Measurements from ENCODE around the gene NIPAL3. TPM values are rescaled to one million over a fixed set of nuclear protein-coding genes. Genes with fewer than 3 reads are reported as not detected.

Gene NIPAL3
- total RNA-seq, 4 donors from 2014 or later = 25.0 to 36.5 (median 31.3) TPM

DNA sequence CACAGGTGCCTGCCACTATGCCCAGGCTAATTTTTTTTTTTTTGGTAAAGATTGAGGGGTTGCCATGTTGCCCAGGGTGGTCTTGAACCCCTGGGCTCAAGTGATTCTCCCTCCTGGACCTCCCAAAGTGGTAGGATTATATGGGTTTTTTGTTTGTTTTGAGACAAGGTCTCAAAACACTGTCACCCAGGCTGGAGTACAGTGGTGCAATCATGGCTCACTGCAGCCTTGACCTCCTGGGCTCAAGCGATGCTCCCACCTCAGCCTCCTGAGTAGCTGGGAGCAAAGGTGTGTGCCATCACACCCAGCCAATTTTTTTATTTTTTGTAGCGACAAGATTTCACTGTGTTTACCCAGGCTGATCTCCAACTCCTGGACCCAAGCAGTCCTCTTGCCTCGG is 78.2 kb downstream of the NIPAL3 start:
- Histone ChIP-seq H3K4me1 (no peaks in the 10 kb centered on the region), H3K36me3 (no peaks in the 10 kb centered on the region), H3K9me3 (no peaks in the 10 kb centered on the region), H3K4me3 (no peak overlapping the region), H3K27me3 (peaks cover 0 to 24% (median 0%) of the 10 kb centered on the region in 4 donors), H3K27ac (no peak overlapping the region)
- intact Hi-C loops (cut with DNase I) = no loop called here
- TF ChIP-seq, protein P1, sequence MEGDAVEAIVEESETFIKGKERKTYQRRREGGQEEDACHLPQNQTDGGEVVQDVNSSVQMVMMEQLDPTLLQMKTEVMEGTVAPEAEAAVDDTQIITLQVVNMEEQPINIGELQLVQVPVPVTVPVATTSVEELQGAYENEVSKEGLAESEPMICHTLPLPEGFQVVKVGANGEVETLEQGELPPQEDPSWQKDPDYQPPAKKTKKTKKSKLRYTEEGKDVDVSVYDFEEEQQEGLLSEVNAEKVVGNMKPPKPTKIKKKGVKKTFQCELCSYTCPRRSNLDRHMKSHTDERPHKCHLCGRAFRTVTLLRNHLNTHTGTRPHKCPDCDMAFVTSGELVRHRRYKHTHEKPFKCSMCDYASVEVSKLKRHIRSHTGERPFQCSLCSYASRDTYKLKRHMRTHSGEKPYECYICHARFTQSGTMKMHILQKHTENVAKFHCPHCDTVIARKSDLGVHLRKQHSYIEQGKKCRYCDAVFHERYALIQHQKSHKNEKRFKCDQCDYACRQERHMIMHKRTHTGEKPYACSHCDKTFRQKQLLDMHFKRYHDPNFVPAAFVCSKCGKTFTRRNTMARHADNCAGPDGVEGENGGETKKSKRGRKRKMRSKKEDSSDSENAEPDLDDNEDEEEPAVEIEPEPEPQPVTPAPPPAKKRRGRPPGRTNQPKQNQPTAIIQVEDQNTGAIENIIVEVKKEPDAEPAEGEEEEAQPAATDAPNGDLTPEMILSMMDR (IDR thresholded peaks at IDR 0.05) = no peak
- no peak for TF ChIP-seq POLR2A (IDR thresholded peaks at IDR 0.05)
- 61 to 77% methylated on average over 3 of the region's 3 CpGs for WGBS, 2 donors
- DNase-seq = no peak

DNA sequence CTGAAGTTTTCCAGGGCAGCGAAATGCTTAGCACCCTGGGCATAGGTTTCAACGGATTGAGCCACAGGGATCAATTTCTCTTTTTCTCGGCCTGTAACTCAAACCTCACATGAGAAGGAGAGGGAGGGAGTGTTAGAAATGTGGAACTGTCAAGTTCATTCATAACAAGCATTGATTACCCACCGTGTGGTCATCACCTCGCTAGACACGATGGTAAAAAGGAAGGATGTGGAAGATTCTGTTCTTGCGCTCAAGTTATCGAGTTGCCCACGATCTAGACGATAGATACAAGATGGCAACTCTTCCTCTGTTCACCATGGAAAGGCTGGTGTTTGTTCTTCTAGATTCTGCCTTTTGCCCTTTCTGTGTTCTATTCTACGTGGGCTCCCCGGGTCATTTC is 83.0 kb downstream of the NIPAL3 start:
- DNase-seq = no peak
- Histone ChIP-seq H3K27me3 (peaks cover 0 to 13% (median 0%) of the 10 kb centered on the region in 4 donors), H3K4me3 (no peak overlapping the region)

GRCh38 chr1:24500448-24501048 is 84.9 kb downstream of the NIPAL3 start:
- WGBS, 2 donors = 64 to 73% methylated on average over 5 of the region's 5 CpGs
- no peak for DNase-seq
- TF ChIP-seq POLR2A (IDR thresholded peaks at IDR 0.05) = no peak
- TF ChIP-seq, protein P1 (IDR thresholded peaks at IDR 0.05) = no peak
- Histone ChIP-seq H3K9me3 (no peaks in the 10 kb centered on the region), H3K27me3 (peaks cover 0 to 5% (median 0%) of the 10 kb centered on the region in 4 donors), H3K36me3 (no peaks in the 10 kb centered on the region), H3K4me1 (peaks cover 5 to 38% (median 13%) of the 10 kb centered on the region in 3 donors), H3K4me3 (no peak overlapping the region), H3K27ac (no peak overlapping the region)
- intact Hi-C loops (cut with DNase I) = no loop called here

More for the DNA sequence above, 83.0 kb downstream of the NIPAL3 start:
- Histone ChIP-seq H3K36me3 (no peaks in the 10 kb centered on the region), H3K27ac (no peak overlapping the region), H3K9me3 (no peaks in the 10 kb centered on the region), H3K4me1 (peaks cover 0 to 18% (median 6%) of the 10 kb centered on the region in 3 donors)
- TF ChIP-seq, protein P1 (IDR thresholded peaks at IDR 0.05) = no peak
- no peak for TF ChIP-seq POLR2A (IDR thresholded peaks at IDR 0.05)
- WGBS, 2 donors = 83 to 91% methylated on average over 12 of the region's 12 CpGs
- intact Hi-C loops (cut with DNase I) = no loop called here

- no peak for DNase-seq
- peaks cover 5 to 43% (median 13%) of the 10 kb centered on the region in 3 donors for H3K4me1 ChIP-seq
- intact Hi-C loops (cut with DNase I) = no loop called here
- no peak for TF ChIP-seq POLR2A (IDR thresholded peaks at IDR 0.05)
- TF ChIP-seq, protein P1 (IDR thresholded peaks at IDR 0.05) = no peak
- H3K9me3 ChIP-seq = no peaks in the 10 kb centered on the region
- H3K4me3 ChIP-seq = peak overlapping the region; percentile 64 to 87 (median 68)
- H3K27ac ChIP-seq = peak overlapping the region; percentile 89 to 94 (median 92)
- peaks cover 0 to 1% (median 0%) of the 10 kb centered on the region in 4 donors for H3K27me3 ChIP-seq
- WGBS, 2 donors = 46 to 63% methylated on average over 16 of the region's 16 CpGs
- no peaks in the 10 kb centered on the region for H3K36me3 ChIP-seq
Measured at GRCh38 chr1:24501371-24502064, 85.9 kb downstream of the NIPAL3 start.

DNA sequence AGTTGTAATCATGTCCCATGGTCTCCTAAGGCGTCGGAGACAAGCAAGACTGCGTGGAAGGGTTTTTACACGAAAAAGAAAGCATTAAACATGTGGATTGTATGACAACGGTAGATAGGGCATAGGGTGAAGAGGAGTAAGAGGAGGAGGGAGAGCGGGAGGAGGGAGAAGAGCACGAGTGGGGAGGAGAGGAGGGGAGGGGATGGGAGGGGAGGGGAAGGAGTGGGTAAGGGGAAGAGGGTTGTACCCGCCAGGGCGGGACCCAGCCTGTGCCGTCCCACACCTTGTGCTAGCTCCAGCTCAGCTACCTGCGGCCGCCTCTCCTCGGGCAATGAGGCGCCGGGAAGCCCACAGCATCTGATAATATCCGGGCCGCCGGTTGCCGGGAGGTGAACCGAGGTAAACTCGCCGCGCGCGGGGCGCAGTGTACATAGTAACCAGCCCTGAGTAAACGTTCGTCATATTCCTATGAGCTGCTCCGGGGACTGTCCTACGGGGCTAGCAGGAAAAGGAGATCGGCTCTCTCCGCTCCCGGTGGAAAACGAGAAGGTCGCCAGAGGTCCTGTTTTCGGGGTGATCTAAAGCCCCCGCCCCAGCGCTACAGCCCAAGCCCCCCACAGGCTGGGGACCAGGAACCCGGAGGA is 86.6 kb downstream of the NIPAL3 start:
- Histone ChIP-seq H3K9me3 (no peaks in the 10 kb centered on the region), H3K36me3 (no peaks in the 10 kb centered on the region), H3K27me3 (no peaks in the 10 kb centered on the region), H3K4me3 (peak overlapping the region; percentile 64 to 87 (median 68)), H3K4me1 (peaks cover 5 to 44% (median 13%) of the 10 kb centered on the region in 3 donors), H3K27ac (peak overlapping the region; percentile 89 to 94 (median 92))
- no peak for DNase-seq
- intact Hi-C loops (cut with DNase I) = no loop called here
- TF ChIP-seq, protein P1 (IDR thresholded peaks at IDR 0.05) = no peak
- TF ChIP-seq POLR2A (IDR thresholded peaks at IDR 0.05) = peak in 1 of 4 donors; percentile 40
- 1 to 2% methylated on average over 20 to 25 of the region's 39 CpGs for WGBS, 2 donors
